Ramos (cell line): ENCODE measurements around the gene ALG1L2.
"Not testable (repeated sequence)": the region's sequence is repeated elsewhere in the genome, so short reads cannot be mapped to it uniquely, and the experiment has no call there.

Source experiments
- in situ Hi-C: fragments of 300-500 bp; cut with MboI; formaldehyde crosslinking; loops from one replicate; pipeline ENCODE4 v1.14.3; 2022; ENCODE audit warnings: low sequenced_read_pairs; ENCODE audit not compliant: unreplicated experiment

ALG1L2 gene, protein sequence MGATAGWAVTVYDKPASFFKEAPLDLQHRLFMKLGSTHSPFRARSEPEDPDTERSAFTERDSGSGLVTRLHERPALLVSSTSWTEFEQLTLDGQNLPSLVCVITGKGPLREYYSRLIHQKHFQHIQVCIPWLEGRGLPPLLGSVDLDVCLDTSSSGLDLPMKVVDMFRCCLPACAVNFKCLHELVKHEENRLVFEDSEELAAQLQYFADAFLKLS

DNA sequence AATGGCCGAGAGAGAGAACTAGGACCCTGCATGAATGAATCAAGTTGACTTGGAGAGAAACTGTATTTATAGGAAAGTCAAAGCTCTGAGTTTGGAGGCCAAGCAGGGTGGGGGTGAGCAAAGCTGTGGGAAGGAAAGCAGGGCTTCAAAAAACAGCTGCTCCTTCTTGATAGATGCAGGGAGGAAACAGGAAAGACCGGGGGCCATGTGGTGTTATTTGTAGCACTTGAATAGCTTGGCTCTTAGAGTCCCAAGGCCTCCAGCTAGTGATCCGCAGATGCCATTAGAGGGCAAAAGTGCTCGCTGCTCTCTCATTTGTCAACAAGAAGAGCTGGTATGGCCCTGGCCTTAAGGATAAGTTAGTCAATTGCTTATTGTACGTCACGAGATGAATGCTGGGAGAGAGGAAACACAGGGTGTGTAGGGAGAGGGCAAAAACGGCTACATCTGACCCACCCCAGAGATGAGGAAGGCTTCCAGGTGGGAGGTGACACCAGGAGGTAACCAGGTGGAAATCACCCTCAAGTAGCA, at the start of gene ALG1L2:
Gene ALG1L2, plus strand, starts transcription at position 481 of the 531 bp plus-strand sequence. CDS start 186 bp downstream, outside the sequence.
- in situ Hi-C loops, result no loop called here

DNA sequence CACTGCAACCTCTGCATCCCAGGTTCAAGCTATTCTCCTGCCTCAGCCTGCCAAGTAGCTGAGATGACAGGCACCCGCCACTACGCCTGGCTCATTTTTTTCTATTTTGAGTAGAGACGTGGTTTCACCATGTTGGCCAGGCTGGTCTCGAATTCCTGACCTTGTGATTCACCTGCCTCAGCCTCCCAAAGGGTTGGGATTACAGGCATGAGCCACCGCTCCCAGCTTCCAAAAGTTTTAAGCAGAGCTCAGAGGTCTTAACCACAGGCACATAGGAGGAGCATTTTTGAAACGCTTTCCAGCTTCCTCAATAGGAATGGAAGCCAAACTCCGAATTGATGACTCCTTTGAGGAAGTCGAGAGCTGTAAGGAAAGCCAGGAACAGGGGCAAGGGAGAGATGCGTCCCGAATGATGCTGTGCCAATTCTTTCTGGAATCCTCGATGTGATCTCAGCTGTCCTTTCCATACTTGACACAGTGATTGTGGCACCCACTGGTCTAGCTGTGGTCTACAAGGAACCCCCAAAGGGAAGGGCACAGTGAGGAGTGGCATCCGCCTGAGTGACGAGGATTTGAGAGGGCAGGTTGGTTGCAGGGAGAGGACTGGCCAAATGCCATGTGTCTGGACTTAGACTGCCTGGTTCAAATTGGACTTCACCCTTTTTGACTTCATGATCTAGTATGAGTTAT, 44.4 kb upstream of the ALG1L2 start:
- in situ Hi-C loops, result not testable (repeated sequence)

DNA sequence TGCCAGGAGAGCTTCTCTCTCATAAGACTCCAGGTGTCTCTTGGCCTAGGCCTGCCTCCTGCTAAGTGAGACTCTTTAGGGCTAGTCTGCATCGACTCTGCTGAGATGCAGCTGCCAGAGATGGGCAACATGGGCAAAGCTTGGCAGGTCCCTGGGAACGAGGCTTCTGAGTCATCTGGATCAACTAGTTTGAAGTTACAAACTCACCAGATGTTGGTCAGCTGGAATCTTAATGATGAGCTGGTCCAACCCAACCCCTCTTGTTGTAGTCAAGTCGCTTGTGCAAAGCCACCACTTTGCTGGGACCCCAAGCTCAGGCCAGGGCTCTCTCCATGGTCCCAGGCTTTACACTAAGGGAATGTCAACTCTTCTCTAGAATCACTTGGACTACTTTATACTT, 38.9 kb upstream of the ALG1L2 start:
- in situ Hi-C loops, result not testable (repeated sequence)

GRCh38 chr3:130043658-130044057, 38.0 kb upstream of the ALG1L2 start:
- in situ Hi-C loops, result not testable (repeated sequence)

- in situ Hi-C loops, result no loop called here
Measured at GRCh38 chr3:130044370-130044769, 37.3 kb upstream of the ALG1L2 start.

DNA sequence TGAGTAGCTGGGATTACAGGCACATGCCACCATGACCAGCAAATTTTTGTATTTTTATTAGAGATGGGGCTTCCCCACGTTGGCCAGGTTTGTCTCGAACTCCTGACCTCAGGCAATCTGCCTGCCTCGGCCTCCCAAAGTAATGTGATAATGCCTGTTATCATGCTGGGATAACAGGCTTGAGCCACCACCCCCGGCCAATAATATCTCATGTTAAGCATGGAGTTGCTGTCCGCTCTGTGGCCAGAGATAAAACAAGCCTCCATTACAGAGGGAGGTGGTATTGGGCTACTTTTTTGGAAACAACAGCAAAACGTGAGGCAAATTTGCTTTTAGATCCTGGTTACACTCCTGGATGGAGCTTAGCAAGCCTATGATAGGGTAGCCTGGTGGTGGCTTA, 32.9 kb upstream of the ALG1L2 start:
- in situ Hi-C loops, result no loop called here

- in situ Hi-C loops, result not testable (repeated sequence)
Measured at GRCh38 chr3:130052366-130052765, 29.3 kb upstream of the ALG1L2 start.

GRCh38 chr3:130052965-130053364, 28.7 kb upstream of the ALG1L2 start:
- in situ Hi-C loops, result not testable (repeated sequence)

DNA sequence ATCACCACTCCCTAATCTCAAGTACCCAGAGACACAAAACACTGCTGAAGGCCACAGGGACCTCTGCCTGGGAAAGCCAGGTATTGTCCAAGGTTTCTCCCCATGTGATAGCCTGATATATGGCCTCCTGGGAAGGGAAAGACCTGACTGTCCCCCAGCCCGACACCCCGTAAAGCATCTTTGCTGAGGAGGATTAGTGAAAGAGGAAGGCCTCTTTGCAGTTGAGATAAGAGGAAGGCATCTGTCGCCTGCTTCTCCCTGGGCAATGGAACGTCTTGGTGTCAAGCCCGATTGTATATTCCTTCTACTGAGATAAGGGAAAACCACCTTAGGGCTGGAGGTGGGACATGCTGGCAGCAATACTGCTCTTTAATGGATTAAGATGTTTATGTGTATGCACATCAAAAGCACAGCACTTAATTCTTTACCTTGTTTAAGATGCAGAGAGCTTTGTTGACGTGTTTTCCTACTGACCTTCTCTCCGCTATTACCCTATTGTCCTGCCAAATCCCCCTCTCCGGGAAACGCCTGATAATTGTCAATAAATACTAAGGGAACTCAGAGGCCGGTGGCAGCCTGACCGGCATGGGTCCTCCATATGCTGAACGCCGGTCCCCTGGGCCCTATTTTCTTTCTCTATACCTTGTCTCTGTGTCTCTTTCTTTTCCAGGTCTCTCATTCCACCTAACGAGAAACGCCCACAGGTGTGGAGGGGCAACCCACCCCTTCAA, 23.9 kb upstream of the ALG1L2 start:
- in situ Hi-C loops, result not testable (repeated sequence)

- in situ Hi-C loops, result not testable (repeated sequence)
Measured at GRCh38 chr3:130058267-130058657, 23.4 kb upstream of the ALG1L2 start.

DNA sequence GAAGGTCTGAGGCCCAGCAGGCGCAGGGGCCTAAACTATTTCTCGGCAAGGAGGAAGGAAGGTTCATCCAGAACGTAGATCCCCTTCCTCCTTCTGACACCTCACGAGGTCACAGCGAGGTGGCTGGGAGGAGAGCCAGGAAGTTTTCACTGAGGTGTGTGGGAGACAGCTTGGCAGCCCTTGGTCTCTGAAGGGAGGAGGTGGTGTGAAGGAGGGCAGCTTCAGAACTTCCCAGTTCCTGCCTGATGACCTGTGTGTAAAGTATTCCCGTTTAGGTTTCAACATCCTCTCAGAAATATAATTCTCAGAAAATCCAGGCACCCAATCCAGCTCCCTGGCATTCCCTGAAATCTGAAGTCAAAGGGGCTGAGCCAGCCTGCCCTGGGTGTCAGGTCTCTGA, 22.9 kb upstream of the ALG1L2 start:
- in situ Hi-C loops, result not testable (repeated sequence)

DNA sequence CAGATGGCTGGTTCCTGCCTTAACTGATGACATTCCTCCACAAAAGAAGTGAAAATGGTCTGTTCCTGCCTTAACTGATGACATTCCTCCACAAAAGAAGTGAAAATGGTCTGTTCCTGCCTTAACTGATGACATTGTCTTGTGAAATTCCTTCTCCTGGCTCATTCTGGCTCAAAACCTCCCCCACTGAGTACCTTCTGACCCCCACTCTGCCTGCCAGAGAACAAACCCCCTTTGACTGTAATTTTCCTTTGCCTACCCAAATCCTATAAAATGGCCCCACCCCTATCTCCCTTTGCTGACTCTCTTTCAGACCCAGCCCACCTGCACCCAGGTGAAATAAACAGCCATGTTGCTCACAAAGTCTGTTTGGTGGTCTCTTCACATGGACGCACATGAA, 22.5 kb upstream of the ALG1L2 start:
- in situ Hi-C loops, result not testable (repeated sequence)

DNA sequence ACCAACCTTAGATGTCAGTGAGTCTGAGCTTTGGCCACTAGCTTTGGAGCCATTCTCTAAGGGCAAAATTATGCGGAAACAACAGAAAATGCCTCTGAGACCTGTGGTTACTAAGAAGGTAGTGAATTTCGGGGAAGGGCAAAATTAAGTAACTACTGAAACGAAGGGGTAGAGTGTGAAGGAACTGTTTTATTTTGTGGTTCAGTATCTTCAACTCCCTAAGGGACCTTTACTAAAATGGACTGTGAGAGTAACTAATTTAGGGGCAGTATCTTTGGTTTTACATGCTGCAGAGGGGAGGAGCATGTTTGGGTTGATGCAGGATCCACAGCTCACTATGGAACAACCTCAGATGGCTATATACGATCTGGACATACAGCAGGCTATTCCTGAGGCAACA, 8.0 kb upstream of the ALG1L2 start:
- in situ Hi-C loops, result no loop called here

DNA sequence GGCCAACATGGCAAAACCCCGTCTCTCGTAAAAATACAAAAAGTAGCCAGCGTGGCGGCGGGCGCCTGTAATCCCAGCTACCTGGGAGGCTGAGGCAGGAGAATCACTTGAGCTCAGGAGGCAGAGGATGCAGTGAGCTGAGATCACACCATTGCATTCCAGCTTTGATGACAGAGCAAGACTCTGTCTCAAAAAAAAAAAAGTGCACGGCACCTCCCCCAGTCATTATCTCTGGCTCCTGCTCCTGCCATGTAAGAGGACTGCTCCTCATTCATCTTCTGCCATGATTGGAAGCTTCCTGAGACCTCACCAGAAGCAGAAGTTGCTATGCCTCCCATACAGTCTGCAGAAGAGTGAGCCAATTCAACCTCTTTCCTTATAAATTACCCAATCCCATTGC, 4.0 kb upstream of the ALG1L2 start:
- in situ Hi-C loops, result no loop called here

- in situ Hi-C loops, result not testable (repeated sequence)
Measured at GRCh38 chr3:130083363-130084090, 1.9 kb downstream of the ALG1L2 start.

- in situ Hi-C loops, result no loop called here
Measured at GRCh38 chr3:130084436-130084980, 2.9 kb downstream of the ALG1L2 start.

DNA sequence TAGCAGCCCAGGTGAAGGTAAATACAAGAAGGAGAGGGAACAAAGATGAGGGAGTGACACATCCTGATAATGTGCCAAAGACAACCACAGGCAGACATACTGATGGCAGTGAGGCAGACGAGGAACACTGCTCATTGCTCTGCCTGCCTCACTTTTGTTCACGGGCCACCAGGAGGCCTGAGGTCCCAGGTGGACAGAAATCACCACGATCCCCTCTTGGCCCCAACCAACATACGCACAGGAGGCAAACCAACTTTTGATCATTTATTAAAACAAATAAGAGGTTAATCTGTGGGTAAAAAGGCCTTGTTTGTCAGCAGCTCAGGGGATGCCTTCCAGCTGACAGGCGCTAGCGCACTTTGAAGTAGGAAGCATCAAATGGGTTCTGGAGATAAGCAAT, 4.2 kb downstream of the ALG1L2 start:
- in situ Hi-C loops, result loop anchor here (5.0 kb wide), 1 partner anchor 144 kb away; no protein-coding TSS in a partner anchor

DNA sequence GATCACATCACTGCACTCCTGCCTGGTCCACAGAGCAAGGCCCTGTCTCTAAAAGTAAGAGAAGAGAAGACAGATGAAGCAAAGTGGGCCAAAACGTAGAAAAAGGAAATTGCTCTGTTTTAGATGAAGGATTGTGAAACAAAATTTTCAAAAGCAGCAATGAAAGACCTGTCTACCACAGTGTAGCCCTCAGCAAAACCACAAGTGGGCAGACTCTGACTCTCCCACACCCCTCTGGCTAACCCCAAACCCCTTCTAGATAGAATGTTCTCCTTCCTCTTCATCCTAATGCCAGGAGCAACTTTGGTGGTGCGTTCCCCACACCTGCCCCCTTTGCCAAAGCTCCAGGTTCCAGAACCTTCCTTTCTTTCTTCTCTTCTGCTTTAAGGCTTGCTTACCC, 5.0 kb downstream of the ALG1L2 start:
- in situ Hi-C loops, result loop anchor here (5.0 kb wide), 1 partner anchor 144 kb away; no protein-coding TSS in a partner anchor

DNA sequence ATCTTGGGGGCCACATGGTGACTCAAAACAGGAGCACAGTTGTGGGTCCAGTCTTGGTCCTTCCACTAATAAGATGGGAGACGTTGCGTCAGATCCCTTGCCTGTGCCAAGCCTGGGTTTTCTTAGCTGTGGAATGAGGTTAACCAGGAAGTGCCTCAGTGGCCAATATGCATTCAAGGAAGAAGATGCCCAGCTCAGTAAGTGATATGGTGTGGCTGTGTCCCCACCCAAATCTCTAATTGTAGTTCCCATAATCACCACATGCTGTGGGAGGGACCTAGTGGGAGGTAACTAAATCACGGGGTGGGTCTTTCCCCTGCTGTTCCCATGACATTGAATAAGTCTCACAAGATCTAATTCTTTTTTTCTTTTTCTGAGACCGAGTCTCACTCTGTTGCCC, 6.4 kb downstream of the ALG1L2 start:
- in situ Hi-C loops, result loop anchor here (5.0 kb wide), 1 partner anchor 146 kb away; no protein-coding TSS in a partner anchor

- in situ Hi-C loops, result not testable (repeated sequence)
Measured at GRCh38 chr3:130090681-130091080, 9.1 kb downstream of the ALG1L2 start.
